ENCODE measurements around the gene NDST4.
"Not testable (repeated sequence)": the region's sequence is repeated elsewhere in the genome, so short reads cannot be mapped to it uniquely, and the experiment has no call there.

Gene NDST4

GRCh38 chr4:114986133-114986532, 127.3 kb downstream of the NDST4 start:
- Histone ChIP-seq H3K9me3 (ENCODE audit: control insufficient read depth, insufficient read depth, low read length) (no peaks in the 10 kb centered on the region), H3K4me2 (ENCODE audit: low read length) (no peak overlapping the region), H3K4me1 (ENCODE audit: control insufficient read depth, low read length) (no peaks in the 10 kb centered on the region), H3K36me3 (ENCODE audit: control insufficient read depth, low read length) (no peaks in the 10 kb centered on the region), H3K27ac (ENCODE audit: low read depth, low read length) (no peak overlapping the region), H3K9me2 (replicated peaks; ENCODE audit: control insufficient read depth, low read length) (no peaks in the 10 kb centered on the region), H4K20me1 (ENCODE audit: control insufficient read depth, insufficient read depth, low read depth, low read length) (no peaks in the 10 kb centered on the region), H3F3A (ENCODE audit: control insufficient read depth, insufficient read depth) (no peaks in the 10 kb centered on the region), H3K4me3 (ENCODE audit: low read length) (no peak overlapping the region), H3K27me3 (ENCODE audit: control insufficient read depth, low read length) (no peaks in the 10 kb centered on the region), H3K79me2 (ENCODE audit: control insufficient read depth, low read length) (no peaks in the 10 kb centered on the region)
- TF ChIP-seq CTCF (IDR thresholded peaks at IDR 0.05; ENCODE audit: low read depth, low read length, poor library complexity, severe bottlenecking) (no peak), EZH2phosphoT487 (IDR thresholded peaks at IDR 0.05; ENCODE audit: borderline replicate concordance, low read length) (no peak)

GRCh38 chr4:114980932-114981708, 132.3 kb downstream of the NDST4 start:
- Histone ChIP-seq H3K4me2 (ENCODE audit: low read length) (no peak overlapping the region), H3K36me3 (ENCODE audit: control insufficient read depth, low read length) (no peaks in the 10 kb centered on the region), H3K27me3 (ENCODE audit: control insufficient read depth, low read length) (no peaks in the 10 kb centered on the region), H3K4me1 (ENCODE audit: control insufficient read depth, low read length) (no peaks in the 10 kb centered on the region), H3K79me2 (ENCODE audit: control insufficient read depth, low read length) (no peaks in the 10 kb centered on the region), H3K4me3 (ENCODE audit: low read length) (no peak overlapping the region), H3K27ac (ENCODE audit: low read depth, low read length) (no peak overlapping the region), H3K9me2 (replicated peaks; ENCODE audit: control insufficient read depth, low read length) (no peaks in the 10 kb centered on the region), H3F3A (ENCODE audit: control insufficient read depth, insufficient read depth) (no peaks in the 10 kb centered on the region), H3K9me3 (ENCODE audit: control insufficient read depth, insufficient read depth, low read length) (no peaks in the 10 kb centered on the region), H4K20me1 (ENCODE audit: control insufficient read depth, insufficient read depth, low read depth, low read length) (no peaks in the 10 kb centered on the region)
- TF ChIP-seq EZH2phosphoT487 (IDR thresholded peaks at IDR 0.05; ENCODE audit: borderline replicate concordance, low read length): no peak
- TF ChIP-seq CTCF (IDR thresholded peaks at IDR 0.05; ENCODE audit: low read depth, low read length, poor library complexity, severe bottlenecking): no peak

GRCh38 chr4:114980399-114980798, 133.0 kb downstream of the NDST4 start:
- not testable (repeated sequence) for H4K20me1 ChIP-seq (ENCODE audit: control insufficient read depth, insufficient read depth, low read depth, low read length); H3K27me3 ChIP-seq (ENCODE audit: control insufficient read depth, low read length); H3K79me2 ChIP-seq (ENCODE audit: control insufficient read depth, low read length); H3F3A ChIP-seq (ENCODE audit: control insufficient read depth, insufficient read depth); H3K36me3 ChIP-seq (ENCODE audit: control insufficient read depth, low read length); H3K9me2 ChIP-seq (replicated peaks; ENCODE audit: control insufficient read depth, low read length); H3K27ac ChIP-seq (ENCODE audit: low read depth, low read length); H3K9me3 ChIP-seq (ENCODE audit: control insufficient read depth, insufficient read depth, low read length); H3K4me1 ChIP-seq (ENCODE audit: control insufficient read depth, low read length); H3K4me3 ChIP-seq (ENCODE audit: low read length); H3K4me2 ChIP-seq (ENCODE audit: low read length)

GRCh38 chr4:114976901-114977300, 136.5 kb downstream of the NDST4 start:
- Histone ChIP-seq H3K4me3 (ENCODE audit: low read length) (no peak overlapping the region), H3K79me2 (ENCODE audit: control insufficient read depth, low read length) (no peaks in the 10 kb centered on the region), H3K9me2 (replicated peaks; ENCODE audit: control insufficient read depth, low read length) (no peaks in the 10 kb centered on the region), H3K27ac (ENCODE audit: low read depth, low read length) (no peak overlapping the region), H3F3A (ENCODE audit: control insufficient read depth, insufficient read depth) (no peaks in the 10 kb centered on the region), H3K27me3 (ENCODE audit: control insufficient read depth, low read length) (no peaks in the 10 kb centered on the region), H3K4me1 (ENCODE audit: control insufficient read depth, low read length) (no peaks in the 10 kb centered on the region), H4K20me1 (ENCODE audit: control insufficient read depth, insufficient read depth, low read depth, low read length) (no peaks in the 10 kb centered on the region), H3K4me2 (ENCODE audit: low read length) (no peak overlapping the region), H3K36me3 (ENCODE audit: control insufficient read depth, low read length) (no peaks in the 10 kb centered on the region), H3K9me3 (ENCODE audit: control insufficient read depth, insufficient read depth, low read length) (no peaks in the 10 kb centered on the region)
- TF ChIP-seq EZH2phosphoT487 (IDR thresholded peaks at IDR 0.05; ENCODE audit: borderline replicate concordance, low read length): no peak

Data from DOHH2 (cell line).